B cell (primary cell): ENCODE measurements around the gene TPCN2. TPM values are rescaled to one million over a fixed set of nuclear protein-coding genes. Genes with fewer than 3 reads are reported as not detected.

ENCODE experiments used
- ATAC-seq: fragments of 200-7000 bp; cut with Tn5 transposase; one replicate; pipeline ENCODE4 v1.10.0; 2021; ENCODE audit warnings: low read depth, mild to moderate bottlenecking, moderate number of reproducible peaks, moderate library complexity
- CTCF ChIA-PET: fragments of 350-600 bp; sonication (Branson Sonifier 250); formaldehyde crosslinking; loops from one replicate; lab custom pipeline; 2021; ENCODE audit warnings: antibody characterized with exemption, inconsistent platforms; lab: Charles Lee
- POLR2A ChIA-PET: fragments of 350-600 bp; sonication (Branson Sonifier 250); formaldehyde crosslinking; loops from one replicate; lab custom pipeline; 2021; ENCODE audit warnings: antibody characterized with exemption; lab: Charles Lee
- DNase-seq: peaks from one replicate; pipeline ENCODE4 v3.0.0; 2013
- H2AFZ ChIP-seq: 2 replicates; pipeline ENCODE4 v1.6.1; 2012; ENCODE audit warnings: mild to moderate bottlenecking, low read depth, low read length; ENCODE audit not compliant: insufficient read depth, poor library complexity, severe bottlenecking
- H3K27ac ChIP-seq, 2 donors: 1 replicate in 1 of 2; 2 replicates in 1 of 2; pipeline ENCODE4 v1.5.1; 2012 to 2013; ENCODE audit warnings: low read length in 2 of 2, mild to moderate bottlenecking in 2 of 2, moderate library complexity in 1 of 2
- H3K27me3 ChIP-seq, 4 experiments: fragments of 200-600 bp in 1 of 4; sonication (generic) in 1 of 4; replicated peaks in 1 of 4; 1 replicate in 2 of 4; 2 replicates in 2 of 4; pipeline versions ENCODE4 v1.6.1 to v1.7.0; 2013 to 2016; ENCODE audit warnings: low read length in 3 of 4, mild to moderate bottlenecking in 2 of 4, mixed read lengths in 1 of 4, moderate library complexity in 1 of 4; ENCODE audit not compliant: insufficient read depth in 4 of 4, control insufficient read depth in 3 of 4; ENCODE audit errors: control extremely low read depth in 1 of 4
- H3K36me3 ChIP-seq, 2 experiments: replicated peaks in 1 of 2; 1 replicate in 1 of 2; 2 replicates in 1 of 2; pipeline versions ENCODE4 v1.6.1 to v1.7.1; 2013; ENCODE audit warnings: low read length in 1 of 2; ENCODE audit not compliant: insufficient read depth in 2 of 2, control insufficient read depth in 1 of 2; ENCODE audit errors: control extremely low read depth in 1 of 2, extremely low read depth in 1 of 2
- H3K4me1 ChIP-seq, 2 donors: fragments of 200-600 bp in 1 of 2; sonication (generic) in 1 of 2; 1 replicate in 1 of 2; 2 replicates in 1 of 2; pipeline versions ENCODE4 v1.5.1 to v1.6.1; 2013 to 2017; ENCODE audit warnings: low read length in 2 of 2; ENCODE audit not compliant: control insufficient read depth in 2 of 2, insufficient read depth in 2 of 2
- H3K4me2 ChIP-seq: replicated peaks from 2 replicates; pipeline ENCODE3; 2012; ENCODE audit warnings: mild to moderate bottlenecking, low read depth, low read length; ENCODE audit not compliant: poor library complexity, severe bottlenecking
- H3K4me3 ChIP-seq, 5 experiments: fragments of 200-600 bp in 1 of 5; sonication (generic) in 1 of 5; 1 replicate in 3 of 5; 2 replicates in 2 of 5; pipeline versions ENCODE4 v1.5.1 to v1.7.0; 2011 to 2016; ENCODE audit warnings: low read length in 4 of 5, mild to moderate bottlenecking in 4 of 5, low read depth in 2 of 5, control low read depth in 1 of 5, moderate library complexity in 1 of 5; ENCODE audit not compliant: insufficient read depth in 1 of 5; ENCODE audit errors: control extremely low read depth in 1 of 5, extremely low read depth in 1 of 5
- H3K79me2 ChIP-seq: fragments of 200-600 bp; sonication (generic); one replicate; pipeline ENCODE4 v1.6.0; 2016; ENCODE audit warnings: low read length; ENCODE audit not compliant: control insufficient read depth, insufficient read depth
- H3K9ac ChIP-seq: fragments of 200-600 bp; sonication (generic); 2 replicates; pipeline ENCODE4 v1.6.1; 2017; ENCODE audit warnings: mild to moderate bottlenecking, low read length, moderate library complexity
- H3K9me3 ChIP-seq, 3 donors: one replicate each; pipeline versions ENCODE4 v1.6.1 to v1.7.1; 2013; ENCODE audit warnings: low read length in 2 of 3; ENCODE audit not compliant: control insufficient read depth in 2 of 3, insufficient read depth in 1 of 3; ENCODE audit errors: control extremely low read depth in 1 of 3
- H4K20me1 ChIP-seq: 2 replicates; pipeline ENCODE4 v1.6.0; 2012; ENCODE audit warnings: mild to moderate bottlenecking, low read length; ENCODE audit not compliant: insufficient read depth, control insufficient read depth, poor library complexity, severe bottlenecking
- H3K27ac Mint-ChIP-seq: one replicate; pipeline ENCODE4 v1.8.0; 2021; ENCODE audit warnings: mixed read lengths
- H3K27me3 Mint-ChIP-seq: one replicate; pipeline ENCODE4 v1.8.0; 2021; ENCODE audit warnings: mixed read lengths
- H3K4me1 Mint-ChIP-seq: one replicate; pipeline ENCODE4 v1.8.0; 2021; ENCODE audit warnings: mixed read lengths
- H3K4me3 Mint-ChIP-seq: one replicate; pipeline ENCODE4 v1.8.0; 2021; ENCODE audit warnings: mixed read lengths
- H3K9me3 Mint-ChIP-seq: one replicate; pipeline ENCODE4 v1.8.0; 2022; ENCODE audit warnings: mixed read lengths; ENCODE audit not compliant: insufficient read depth
- EZH2 ChIP-seq: IDR thresholded peaks from 2 replicates; pipeline ENCODE4 v1.6.1; 2012; ENCODE audit warnings: borderline replicate concordance, low read depth, mild to moderate bottlenecking, moderate library complexity, low read length; ENCODE audit not compliant: insufficient read depth, poor library complexity, severe bottlenecking
- WGBS: methylation state at CpG from one replicate; pipeline ENCODE4 v1.1.5; 2013; ENCODE audit warnings: missing lambda C conversion rate; ENCODE audit not compliant: insufficient coverage; 5-methylcytosine and 5-hydroxymethylcytosine counted together
- intact Hi-C: fragments of 100-400 bp; cut with micrococcal nuclease; formaldehyde crosslinking; loops from one replicate; pipeline ENCODE4 v1.10.0; 2022
- polyA plus RNA-seq: library from polyadenylated mRNA; depleted of rRNA; stranded (reverse); fragments of >200 nt; gene quantifications from 2 replicates; pipeline ENCODE4 v1.2.3, GENCODE V29; 2012
- total RNA-seq, 2 donors: library from RNA; stranded (reverse); fragments of 120-200 nt in 1 of 2; gene quantifications; 1 replicate in 1 of 2; 2 replicates in 1 of 2; pipeline versions ENCODE4 v1.2.3 to v1.2.4, GENCODE V29; 2013 to 2022

The TPCN2 gene
- total and polyA plus RNA-seq, 2 donors (not counting 1 experiment from before 2014, with no cell fraction given): 16.8 to 71.4 TPM

GRCh38 chr11:69156235-69156639 is 107.5 kb downstream of the TPCN2 start:
- no peak overlapping the region for H3K4me2 ChIP-seq
- no peak overlapping the region for H3K27ac ChIP-seq
- no peak for ATAC-seq
- H3K9ac ChIP-seq: no peak overlapping the region
- Mint-ChIP-seq H3K4me1 (peaks cover 10% of the 10 kb centered on the region), H3K4me3 (peak overlapping the region; percentile 30), H3K27ac (no peak overlapping the region), H3K27me3 (peaks cover 8% of the 10 kb centered on the region), H3K9me3 (no peaks in the 10 kb centered on the region)
- no peaks in the 10 kb centered on the region for H4K20me1 ChIP-seq
- intact Hi-C loops: no loop called here
- POLR2A ChIA-PET: no interaction called here
- no peaks in the 10 kb centered on the region for H3K9me3 ChIP-seq
- H3K4me3 ChIP-seq: no peak overlapping the region
- H3K4me1 ChIP-seq: peaks cover 0 to 3% of the 10 kb centered on the region in 2 donors
- WGBS: 78% methylated on average over 13 of the region's 13 CpGs
- H3K79me2 ChIP-seq: no peaks in the 10 kb centered on the region
- CTCF ChIA-PET: no interaction called here
- H2AFZ ChIP-seq: no peak overlapping the region
- no peak for TF ChIP-seq EZH2
- no peaks in the 10 kb centered on the region for H3K36me3 ChIP-seq
- no peak for DNase-seq
- peaks cover 0 to 13% (median 0%) of the 10 kb centered on the region in 4 experiments for H3K27me3 ChIP-seq

- 92% methylated on average over 13 of the region's 15 CpGs for WGBS
- Histone ChIP-seq H3K27ac (no peak overlapping the region), H3K4me2 (no peak overlapping the region), H4K20me1 (no peaks in the 10 kb centered on the region), H3K4me1 (peaks cover 0 to 3% of the 10 kb centered on the region in 2 donors), H3K79me2 (no peaks in the 10 kb centered on the region), H2AFZ (no peak overlapping the region), H3K27me3 (peaks cover 0 to 13% (median 0%) of the 10 kb centered on the region in 4 experiments), H3K4me3 (no peak overlapping the region), H3K36me3 (no peaks in the 10 kb centered on the region), H3K9me3 (no peaks in the 10 kb centered on the region), H3K9ac (no peak overlapping the region)
- TF ChIP-seq EZH2: no peak
- peaks cover 8% of the 10 kb centered on the region for H3K27me3 Mint-ChIP-seq
- intact Hi-C loops: no loop called here
- no peaks in the 10 kb centered on the region for H3K9me3 Mint-ChIP-seq
- peak overlapping the region; percentile 23 for H3K4me3 Mint-ChIP-seq
- POLR2A ChIA-PET: no interaction called here
- no peak for DNase-seq
- CTCF ChIA-PET: no interaction called here
- ATAC-seq: no peak
- H3K4me1 Mint-ChIP-seq: peaks cover 10% of the 10 kb centered on the region
- H3K27ac Mint-ChIP-seq: no peak overlapping the region
Measured at GRCh38 chr11:69156673-69157155, 108.0 kb downstream of the TPCN2 start.
